Effector memory CD8-positive, alpha-beta T cell (primary cell): ENCODE results near the gene TMC7.
"Not testable (repeated sequence)": the region's sequence is repeated elsewhere in the genome, so short reads cannot be mapped to it uniquely, and the experiment has no call there.

Experiments used
- ATAC-seq: fragments of 150-1000 bp; cut with Tn5 transposase; replicated peaks from 2 replicates; pipeline ENCODE4 v1.10.0; 2021; ENCODE audit warnings: mild to moderate bottlenecking, moderate library complexity
- DNase-seq, 3 experiments: peaks; one replicate each; pipeline ENCODE4 v3.0.0; 2021
- H3K27ac Mint-ChIP-seq, 2 donors: one replicate each; pipeline ENCODE4 v1.8.0; 2022; ENCODE audit warnings: mild to moderate bottlenecking in 2 of 2, mixed read lengths in 2 of 2, moderate library complexity in 2 of 2
- H3K27me3 Mint-ChIP-seq, 2 donors: one replicate each; pipeline ENCODE4 v1.8.0; 2022; ENCODE audit warnings: mixed read lengths in 2 of 2
- H3K36me3 Mint-ChIP-seq: one replicate; pipeline ENCODE4 v1.8.0; 2022; ENCODE audit warnings: mild to moderate bottlenecking, moderate library complexity, mixed read lengths; ENCODE audit not compliant: insufficient read depth
- H3K4me1 Mint-ChIP-seq, 2 donors: one replicate each; pipeline ENCODE4 v1.8.0; 2022; ENCODE audit warnings: low read depth in 2 of 2, mixed read lengths in 2 of 2
- H3K4me3 Mint-ChIP-seq, 2 donors: one replicate each; pipeline ENCODE4 v1.8.0; 2022; ENCODE audit warnings: mild to moderate bottlenecking in 2 of 2, mixed read lengths in 2 of 2, moderate library complexity in 2 of 2
- H3K9me3 Mint-ChIP-seq, 2 donors: one replicate each; pipeline ENCODE4 v1.8.0; 2022; ENCODE audit warnings: mixed read lengths in 2 of 2
- total RNA-seq, 9 experiments: gene quantifications; one replicate each; lab custom pipeline; 2026; lab: John Stamatoyannopoulos, UW

TMC7 gene
- 0 to 0.60 (median 0) reads per million in 9 experiments for total RNA-seq

- H3K9me3 Mint-ChIP-seq: no peaks in the 10 kb centered on the region
- peaks cover 46 to 53% of the 10 kb centered on the region in 2 donors for H3K27me3 Mint-ChIP-seq
- no peaks in the 10 kb centered on the region for H3K36me3 Mint-ChIP-seq
- no peaks in the 10 kb centered on the region for H3K4me1 Mint-ChIP-seq
- ATAC-seq: no peak
- H3K27ac Mint-ChIP-seq: no peak within 1 kb of the TSS
- peak within 1 kb of the TSS in 1 of 2 donors; percentile 60 for H3K4me3 Mint-ChIP-seq
- DNase-seq: no peak
These were observed at the start of gene TMC7 for GRCh38 chr16:18983565-18984434. TSS of gene TMC7 (plus strand) at chr16:18983934. CDS start at chr16:18984064, 130 bp downstream.

- peaks cover 0 to 11% of the 10 kb centered on the region in 2 donors for H3K27me3 Mint-ChIP-seq
- ATAC-seq (no peak), DNase-seq (no peak)
- no peak overlapping the region for H3K27ac Mint-ChIP-seq
- H3K4me3 Mint-ChIP-seq: no peak overlapping the region
- H3K9me3 Mint-ChIP-seq: no peaks in the 10 kb centered on the region
- peaks cover 4% of the 10 kb centered on the region for H3K36me3 Mint-ChIP-seq
- H3K4me1 Mint-ChIP-seq: no peaks in the 10 kb centered on the region
These were observed 46.9 kb upstream of the TMC7 start for GRCh38 chr16:18936727-18937340.

GRCh38 chr16:18937390-18937789 is 46.3 kb upstream of the TMC7 start:
- H3K4me1 Mint-ChIP-seq: no peaks in the 10 kb centered on the region
- no peaks in the 10 kb centered on the region for H3K9me3 Mint-ChIP-seq
- H3K4me3 Mint-ChIP-seq: no peak overlapping the region
- H3K36me3 Mint-ChIP-seq: peaks cover 4% of the 10 kb centered on the region
- no peak for DNase-seq
- no peak overlapping the region for H3K27ac Mint-ChIP-seq
- no peak for ATAC-seq
- H3K27me3 Mint-ChIP-seq: peaks cover 0 to 11% of the 10 kb centered on the region in 2 donors

- Mint-ChIP-seq H3K27me3 (peaks cover 0 to 11% of the 10 kb centered on the region in 2 donors), H3K36me3 (peaks cover 4% of the 10 kb centered on the region), H3K9me3 (no peaks in the 10 kb centered on the region), H3K4me1 (no peaks in the 10 kb centered on the region), H3K27ac (no peak overlapping the region), H3K4me3 (no peak overlapping the region)
- ATAC-seq: no peak
- no peak for DNase-seq
These were observed 44.7 kb upstream of the TMC7 start for GRCh38 chr16:18938986-18939385.

GRCh38 chr16:18941471-18941870 is 42.3 kb upstream of the TMC7 start:
- Mint-ChIP-seq H3K27me3 (peaks cover 0 to 10% of the 10 kb centered on the region in 2 donors), H3K4me1 (peaks cover 2 to 6% of the 10 kb centered on the region in 2 donors), H3K27ac (no peak overlapping the region), H3K4me3 (no peak overlapping the region), H3K36me3 (no peaks in the 10 kb centered on the region), H3K9me3 (no peaks in the 10 kb centered on the region)
- no peak for ATAC-seq
- no peak for DNase-seq

- Mint-ChIP-seq H3K27me3 (peaks cover 0 to 4% of the 10 kb centered on the region in 2 donors), H3K36me3 (no peaks in the 10 kb centered on the region), H3K4me1 (peaks cover 3 to 8% of the 10 kb centered on the region in 2 donors), H3K4me3 (no peak overlapping the region), H3K27ac (no peak overlapping the region), H3K9me3 (no peaks in the 10 kb centered on the region)
- DNase-seq (no peak), ATAC-seq (no peak)
These were observed 41.7 kb upstream of the TMC7 start for GRCh38 chr16:18942061-18942460.

- Mint-ChIP-seq H3K4me3 (no peak overlapping the region), H3K27ac (peak overlapping the region in 1 of 2 donors; percentile 77), H3K9me3 (no peaks in the 10 kb centered on the region), H3K4me1 (peaks cover 3 to 8% of the 10 kb centered on the region in 2 donors), H3K27me3 (no peaks in the 10 kb centered on the region), H3K36me3 (no peaks in the 10 kb centered on the region)
- DNase-seq (no peak), ATAC-seq (no peak)
These were observed 40.3 kb upstream of the TMC7 start for GRCh38 chr16:18943414-18943813.

GRCh38 chr16:18945233-18945632 is 38.5 kb upstream of the TMC7 start:
- H3K4me3 Mint-ChIP-seq: peak overlapping the region; percentile 68 to 72
- H3K9me3 Mint-ChIP-seq: no peaks in the 10 kb centered on the region
- no peak for ATAC-seq
- H3K27ac Mint-ChIP-seq: peak overlapping the region in 1 of 2 donors; percentile 85
- H3K36me3 Mint-ChIP-seq: no peaks in the 10 kb centered on the region
- peaks cover 3 to 8% of the 10 kb centered on the region in 2 donors for H3K4me1 Mint-ChIP-seq
- DNase-seq: no peak
- H3K27me3 Mint-ChIP-seq: no peaks in the 10 kb centered on the region

- no peak overlapping the region for H3K27ac Mint-ChIP-seq
- no peak for DNase-seq
- H3K9me3 Mint-ChIP-seq: no peaks in the 10 kb centered on the region
- no peaks in the 10 kb centered on the region for H3K36me3 Mint-ChIP-seq
- peaks cover 6 to 8% of the 10 kb centered on the region in 2 donors for H3K4me1 Mint-ChIP-seq
- H3K4me3 Mint-ChIP-seq: no peak overlapping the region
- ATAC-seq: no peak
- H3K27me3 Mint-ChIP-seq: no peaks in the 10 kb centered on the region
These were observed 35.2 kb upstream of the TMC7 start for GRCh38 chr16:18948372-18949020.

- Mint-ChIP-seq H3K27ac (no peak overlapping the region), H3K36me3 (no peaks in the 10 kb centered on the region), H3K4me1 (peaks cover 6 to 8% of the 10 kb centered on the region in 2 donors), H3K9me3 (no peaks in the 10 kb centered on the region), H3K4me3 (no peak overlapping the region), H3K27me3 (peaks cover 0 to 9% of the 10 kb centered on the region in 2 donors)
- DNase-seq: no peak
- no peak for ATAC-seq
These were observed 33.1 kb upstream of the TMC7 start for GRCh38 chr16:18950469-18951185.

GRCh38 chr16:18953547-18953946 is 30.2 kb upstream of the TMC7 start:
- no peak for DNase-seq
- H3K27me3 Mint-ChIP-seq: peaks cover 0 to 9% of the 10 kb centered on the region in 2 donors
- H3K4me3 Mint-ChIP-seq: no peak overlapping the region
- peaks cover 3% of the 10 kb centered on the region for H3K36me3 Mint-ChIP-seq
- no peak for ATAC-seq
- no peaks in the 10 kb centered on the region for H3K9me3 Mint-ChIP-seq
- peaks cover 5 to 8% of the 10 kb centered on the region in 2 donors for H3K4me1 Mint-ChIP-seq
- H3K27ac Mint-ChIP-seq: no peak overlapping the region

GRCh38 chr16:18955874-18956580 is 27.7 kb upstream of the TMC7 start:
- not testable (repeated sequence) for H3K9me3 Mint-ChIP-seq, H3K4me1 Mint-ChIP-seq, H3K27me3 Mint-ChIP-seq, H3K36me3 Mint-ChIP-seq
- ATAC-seq (peak; percentile 75), DNase-seq (peak in 2 of 3 experiments; percentile 6 to 18)
- H3K4me3 Mint-ChIP-seq: peak overlapping the region; percentile 79 to 85
- H3K27ac Mint-ChIP-seq: peak overlapping the region; percentile 59 to 73
